GM18526 (cell line): ENCODE measurements around the gene CTTN.

ENCODE experiments used
- POLR2A ChIP-seq: IDR thresholded peaks from 3 replicates; pipeline ENCODE4 v1.6.1; 2011; ENCODE audit not compliant: insufficient read length; ENCODE audit errors: extremely low read depth

Gene CTTN

GRCh38 chr11:70414341-70415100, 16.2 kb downstream of the CTTN start:
- no peak for TF ChIP-seq POLR2A

GRCh38 chr11:70415191-70415590, 16.9 kb downstream of the CTTN start:
- TF ChIP-seq POLR2A: no peak

DNA sequence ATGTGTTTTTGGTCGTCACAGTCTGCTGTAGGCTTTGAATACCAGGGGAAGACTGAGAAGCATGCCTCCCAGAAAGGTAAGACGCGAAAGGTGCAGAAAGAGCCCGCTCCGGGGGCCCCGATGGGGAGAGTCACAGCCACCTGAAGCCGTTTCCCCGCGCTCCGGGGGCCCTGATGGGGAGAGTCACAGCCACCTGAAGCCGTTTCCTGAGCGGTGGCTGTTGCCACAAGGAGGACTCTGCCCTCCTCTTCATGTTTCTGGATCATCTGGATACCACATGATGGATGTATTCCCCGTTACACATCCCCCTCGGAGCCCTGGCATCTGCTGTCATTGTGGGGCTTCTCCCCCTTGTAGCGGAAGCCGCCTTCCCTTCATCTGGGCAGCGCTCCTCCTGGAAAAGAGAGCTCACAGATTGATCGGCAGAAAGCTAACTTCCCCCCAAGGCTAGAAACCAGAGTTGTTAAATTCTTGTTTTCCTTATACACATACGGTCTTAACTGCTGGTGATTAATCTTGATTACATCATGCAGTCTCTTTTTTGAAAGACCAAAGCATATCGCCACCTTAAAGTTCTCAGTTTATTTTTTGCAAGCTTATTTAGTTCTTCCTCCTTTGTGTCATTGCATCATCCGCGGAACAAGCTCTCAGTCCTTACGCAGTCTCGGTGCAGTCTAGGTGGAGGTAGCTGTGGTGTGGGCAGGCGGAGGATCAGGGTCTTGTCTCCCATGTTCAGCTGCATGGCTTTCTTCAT, 17.5 kb downstream of the CTTN start:
- no peak for TF ChIP-seq POLR2A

DNA sequence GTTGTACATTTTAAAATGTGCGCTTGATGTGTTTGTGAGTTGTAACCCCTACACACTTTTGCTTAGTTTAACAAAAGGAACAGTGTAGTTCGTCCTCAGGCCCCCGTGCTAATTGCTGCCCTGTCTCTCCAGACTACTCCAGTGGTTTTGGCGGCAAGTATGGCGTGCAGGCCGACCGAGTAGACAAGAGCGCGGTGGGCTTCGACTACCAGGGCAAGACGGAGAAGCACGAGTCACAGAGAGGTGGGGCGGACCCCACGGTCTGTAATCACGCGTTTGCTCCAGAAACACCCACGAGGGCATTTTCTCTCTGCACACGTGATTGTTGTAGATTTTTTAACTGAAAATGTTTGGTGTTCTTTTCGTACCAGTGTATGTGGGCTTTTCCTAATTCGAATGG, 18.6 kb downstream of the CTTN start:
- TF ChIP-seq POLR2A: no peak

DNA sequence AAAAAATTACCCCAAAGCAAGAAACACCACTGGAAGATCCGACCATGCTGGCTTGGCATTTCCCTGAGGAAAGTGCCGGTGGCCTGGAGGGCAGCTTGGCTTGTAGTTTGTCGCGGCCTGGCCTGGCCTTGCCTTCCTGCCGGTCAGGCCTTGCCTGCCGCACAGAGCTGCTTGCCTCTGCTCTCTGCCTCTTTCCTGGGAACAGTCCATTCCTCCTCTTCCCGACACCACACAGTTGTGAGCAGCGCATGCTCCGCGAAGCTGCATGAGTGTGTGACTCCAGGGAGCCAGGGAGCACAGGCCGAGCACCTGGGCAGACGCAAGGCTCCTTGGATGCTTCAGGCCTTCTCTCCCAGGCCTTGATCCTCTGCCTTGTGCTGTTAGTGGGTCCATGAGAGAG, 19.8 kb downstream of the CTTN start:
- no peak for TF ChIP-seq POLR2A

DNA sequence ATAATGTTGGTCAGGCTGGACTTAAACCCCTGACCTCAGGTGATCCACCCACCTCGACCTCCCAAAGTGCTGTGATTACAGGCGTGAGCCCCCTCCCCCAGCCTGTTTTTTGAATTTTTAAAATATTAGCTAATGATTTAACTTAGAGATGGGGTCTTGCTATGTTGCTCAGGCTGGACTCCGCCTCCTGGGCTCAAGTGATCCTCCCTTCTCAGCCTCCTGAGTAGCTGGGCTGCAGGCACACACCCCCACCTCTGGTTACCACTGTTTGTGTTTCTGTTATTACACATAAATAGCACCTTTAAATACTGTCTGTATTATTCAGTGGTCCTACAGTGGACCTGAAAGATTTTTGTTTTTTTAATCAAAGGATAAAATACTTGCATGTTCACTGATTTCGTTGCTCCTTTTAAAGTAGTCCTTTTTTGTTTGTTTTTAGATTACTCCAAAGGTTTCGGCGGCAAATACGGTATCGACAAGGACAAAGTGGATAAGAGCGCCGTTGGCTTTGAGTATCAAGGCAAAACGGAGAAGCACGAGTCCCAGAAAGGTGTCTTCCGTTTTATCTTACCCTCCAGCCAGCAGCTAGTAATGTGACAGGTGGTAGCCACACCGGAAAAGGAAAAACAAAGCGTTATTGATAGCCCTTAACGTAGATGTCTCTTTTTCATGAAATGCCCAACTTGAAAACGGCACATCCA, 21.1 kb downstream of the CTTN start:
- TF ChIP-seq POLR2A: no peak

DNA sequence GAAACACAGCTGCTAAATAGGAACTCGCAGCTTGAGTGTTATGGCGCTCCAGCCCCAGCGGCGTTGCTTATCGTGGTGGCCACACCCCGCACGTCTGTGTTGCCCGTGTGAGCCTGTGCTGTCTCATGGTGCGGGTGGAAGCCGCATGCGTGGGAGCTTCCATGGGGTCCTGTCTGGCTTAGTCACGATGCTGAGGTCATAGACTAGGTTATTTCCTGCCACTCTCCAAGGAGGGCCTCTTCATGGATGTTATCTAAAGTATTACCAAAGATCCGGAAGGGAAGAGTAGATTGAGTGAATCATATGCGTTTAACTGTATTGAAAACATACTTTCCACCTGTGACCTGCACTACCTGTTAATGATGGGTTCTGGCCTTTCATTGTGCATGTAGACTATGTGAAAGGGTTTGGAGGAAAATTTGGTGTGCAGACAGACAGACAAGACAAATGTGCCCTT, 21.7 kb downstream of the CTTN start:
- no peak for TF ChIP-seq POLR2A

GRCh38 chr11:70420496-70420895, 22.2 kb downstream of the CTTN start:
- TF ChIP-seq POLR2A: no peak

DNA sequence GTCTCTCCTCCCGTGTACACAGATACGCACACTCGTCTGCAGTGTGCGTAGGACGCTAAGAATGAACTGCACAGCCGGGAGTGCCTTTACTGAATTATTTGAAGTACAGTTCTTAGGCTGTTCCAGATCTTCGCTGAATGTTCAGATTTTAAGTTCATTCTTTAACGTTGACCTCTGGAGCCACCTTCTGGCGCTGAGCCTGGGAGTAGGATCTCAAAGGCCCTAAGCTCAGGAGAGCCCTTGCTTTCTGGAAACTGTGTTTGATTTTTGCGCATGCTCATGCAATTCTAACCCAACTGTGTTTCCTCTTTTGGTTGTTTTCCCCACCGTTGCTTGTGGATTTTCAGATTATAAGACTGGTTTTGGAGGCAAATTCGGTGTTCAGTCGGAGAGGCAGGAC, 22.8 kb downstream of the CTTN start:
- no peak for TF ChIP-seq POLR2A

- TF ChIP-seq POLR2A: no peak
Observed at GRCh38 chr11:70422692-70423522, 24.6 kb downstream of the CTTN start.

DNA sequence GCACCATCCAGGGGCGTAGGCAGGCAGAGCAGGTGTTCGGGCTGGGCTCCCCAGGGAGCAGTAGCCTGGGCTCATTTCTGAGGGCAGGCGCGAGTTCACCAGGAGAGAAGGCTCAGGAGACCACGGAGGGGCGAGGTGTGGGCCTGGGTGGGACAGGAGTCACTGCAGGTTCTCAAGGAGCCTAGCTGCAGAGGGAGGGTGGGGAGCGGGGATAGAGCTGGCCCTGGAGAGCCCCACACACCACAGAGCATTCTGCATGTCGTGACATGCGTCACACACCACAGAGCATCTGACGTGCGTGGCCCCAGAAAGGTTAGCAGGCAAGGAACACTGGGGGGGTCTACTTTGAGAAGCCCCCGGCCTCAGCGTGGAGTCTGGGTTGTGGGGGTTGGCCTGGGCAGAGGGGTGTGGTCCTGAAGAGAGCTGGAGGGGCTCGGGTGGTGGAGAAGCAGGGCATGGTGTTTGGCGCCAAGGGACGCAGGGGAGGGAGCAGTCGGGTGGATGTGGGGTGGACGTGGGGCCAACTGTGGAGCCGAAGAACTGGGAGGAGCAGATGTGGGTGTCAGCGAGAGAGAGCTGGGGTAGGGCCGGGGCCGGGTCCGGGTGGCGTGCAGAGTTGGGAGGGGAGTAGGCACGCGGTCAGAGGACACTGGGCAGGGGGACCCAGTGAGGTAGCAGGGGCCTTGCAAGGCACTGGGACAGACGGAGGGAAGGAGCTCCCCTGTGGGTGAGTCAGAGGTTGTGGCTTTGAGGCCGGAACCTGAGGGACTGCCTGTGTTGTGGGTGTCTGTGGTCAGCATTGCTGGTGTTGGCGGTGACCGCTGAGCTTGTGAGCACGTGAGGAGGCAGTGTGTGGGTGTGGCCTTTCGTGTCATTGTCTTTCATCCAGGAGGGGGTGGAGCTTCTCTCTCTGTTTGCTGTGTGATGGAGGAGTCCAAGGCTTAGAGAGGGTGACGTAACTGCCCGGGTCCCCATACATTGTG, 25.5 kb downstream of the CTTN start:
- no peak for TF ChIP-seq POLR2A

- no peak for TF ChIP-seq POLR2A
Observed at GRCh38 chr11:70424765-70425344, 26.5 kb downstream of the CTTN start.

- no peak for TF ChIP-seq POLR2A
Observed at GRCh38 chr11:70427436-70427835, 29.1 kb downstream of the CTTN start.
